Measurements from ENCODE around the gene TBC1D2. TPM values are rescaled to one million over a fixed set of nuclear protein-coding genes. Genes with fewer than 3 reads are reported as not detected.

The TBC1D2 gene
- total and polyA plus RNA-seq, 2 of the 13 experiments (the other 11 are each of a cell fraction or from before 2014, with no cell fraction given), result 2.0 to 2.8 TPM

DNA sequence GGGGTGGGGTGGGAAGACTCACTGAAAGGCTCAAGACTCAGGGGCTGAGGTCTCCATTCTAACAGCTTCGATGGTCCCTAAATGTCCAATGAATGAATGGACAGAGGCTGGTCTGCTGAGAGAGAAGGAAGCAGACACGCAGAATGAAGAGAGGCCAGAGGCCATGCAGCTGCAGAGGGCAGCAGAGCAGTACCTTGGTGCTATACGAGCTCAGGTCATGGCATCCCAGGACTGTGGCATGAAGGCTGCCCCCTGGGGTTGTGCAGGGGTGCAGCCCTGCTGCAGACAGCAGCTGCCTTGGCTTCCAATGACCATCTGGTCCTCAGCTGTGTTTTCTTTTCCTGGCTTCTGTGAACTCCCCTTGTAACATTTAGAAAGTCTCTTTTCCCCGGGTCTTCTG lies 47.8 kb downstream of the TBC1D2 start:
- no peak for TF ChIP-seq MAZ (IDR thresholded peaks at IDR 0.05; ENCODE audit: borderline replicate concordance, low read depth, low read length)
- TF ChIP-seq MAZ (CRISPR knock-in tag; IDR thresholded peaks at IDR 0.05; ENCODE audit: low read depth), result no peak
- peak; percentile 55 for TF ChIP-seq STAG1 (CRISPR knock-in tag; IDR thresholded peaks at IDR 0.05)
- TF ChIP-seq, protein P1, sequence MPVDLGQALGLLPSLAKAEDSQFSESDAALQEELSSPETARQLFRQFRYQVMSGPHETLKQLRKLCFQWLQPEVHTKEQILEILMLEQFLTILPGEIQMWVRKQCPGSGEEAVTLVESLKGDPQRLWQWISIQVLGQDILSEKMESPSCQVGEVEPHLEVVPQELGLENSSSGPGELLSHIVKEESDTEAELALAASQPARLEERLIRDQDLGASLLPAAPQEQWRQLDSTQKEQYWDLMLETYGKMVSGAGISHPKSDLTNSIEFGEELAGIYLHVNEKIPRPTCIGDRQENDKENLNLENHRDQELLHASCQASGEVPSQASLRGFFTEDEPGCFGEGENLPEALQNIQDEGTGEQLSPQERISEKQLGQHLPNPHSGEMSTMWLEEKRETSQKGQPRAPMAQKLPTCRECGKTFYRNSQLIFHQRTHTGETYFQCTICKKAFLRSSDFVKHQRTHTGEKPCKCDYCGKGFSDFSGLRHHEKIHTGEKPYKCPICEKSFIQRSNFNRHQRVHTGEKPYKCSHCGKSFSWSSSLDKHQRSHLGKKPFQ (CRISPR knock-in tag; IDR thresholded peaks at IDR 0.05; ENCODE audit: insufficient replicate concordance), result no peak
- no peak for TF ChIP-seq MATR3 (CRISPR knock-in tag; IDR thresholded peaks at IDR 0.05)
- TF ChIP-seq, protein P2, sequence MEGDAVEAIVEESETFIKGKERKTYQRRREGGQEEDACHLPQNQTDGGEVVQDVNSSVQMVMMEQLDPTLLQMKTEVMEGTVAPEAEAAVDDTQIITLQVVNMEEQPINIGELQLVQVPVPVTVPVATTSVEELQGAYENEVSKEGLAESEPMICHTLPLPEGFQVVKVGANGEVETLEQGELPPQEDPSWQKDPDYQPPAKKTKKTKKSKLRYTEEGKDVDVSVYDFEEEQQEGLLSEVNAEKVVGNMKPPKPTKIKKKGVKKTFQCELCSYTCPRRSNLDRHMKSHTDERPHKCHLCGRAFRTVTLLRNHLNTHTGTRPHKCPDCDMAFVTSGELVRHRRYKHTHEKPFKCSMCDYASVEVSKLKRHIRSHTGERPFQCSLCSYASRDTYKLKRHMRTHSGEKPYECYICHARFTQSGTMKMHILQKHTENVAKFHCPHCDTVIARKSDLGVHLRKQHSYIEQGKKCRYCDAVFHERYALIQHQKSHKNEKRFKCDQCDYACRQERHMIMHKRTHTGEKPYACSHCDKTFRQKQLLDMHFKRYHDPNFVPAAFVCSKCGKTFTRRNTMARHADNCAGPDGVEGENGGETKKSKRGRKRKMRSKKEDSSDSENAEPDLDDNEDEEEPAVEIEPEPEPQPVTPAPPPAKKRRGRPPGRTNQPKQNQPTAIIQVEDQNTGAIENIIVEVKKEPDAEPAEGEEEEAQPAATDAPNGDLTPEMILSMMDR (CRISPR knock-in tag; IDR thresholded peaks at IDR 0.05), result peak; percentile 48
- Histone ChIP-seq H3K27ac (ENCODE audit: extremely low read length, insufficient read depth, low read length) (no peak overlapping the region), H3K4me3 (replicated peaks in 1 of 3; ENCODE audit: insufficient read depth in 1 of 3, low read depth in 2 of 3, low read length in 3 of 3) (no peak overlapping the region), H4K20me1 (ENCODE audit: insufficient read depth, low read length) (no peaks in the 10 kb centered on the region), H2AFZ (ENCODE audit: low read length) (no peak overlapping the region), H3K9ac (ENCODE audit: insufficient read depth, low read depth, low read length) (no peak overlapping the region), H3K4me2 (ENCODE audit: low read depth, low read length) (no peak overlapping the region), H3K9me3 (ENCODE audit: low read length) (no peaks in the 10 kb centered on the region), H3K27me3 (ENCODE audit: control insufficient read depth in 1 of 2, insufficient read depth in 2 of 2, low read length in 2 of 2) (no peaks in the 10 kb centered on the region), H3K36me3 (replicated peaks in 1 of 2; ENCODE audit: control insufficient read depth in 1 of 2, insufficient read depth in 2 of 2, low read length in 2 of 2) (no peaks in the 10 kb centered on the region), H3K4me1 (ENCODE audit: insufficient read depth, low read length) (peaks cover 32% of the 10 kb centered on the region), H3K79me2 (ENCODE audit: insufficient read depth, low read length) (no peaks in the 10 kb centered on the region)
- POLR2A ChIA-PET, result interaction anchor here (1.3 to 1.5 kb wide), 2 partner anchors 20 to 150 kb away, joined by 3 to 4 read pairs; no protein-coding TSS in a partner anchor
- ATAC-seq (peak; percentile 29; the same call in 2 of the 3 replicates), DNase-seq (ENCODE audit: low spot score) (no peak), FAIRE-seq (no peak)
- intact Hi-C loops (cut with micrococcal nuclease; ENCODE audit: unreplicated experiment), result loop anchor here (5.0 kb wide), 1 partner anchor 135 kb away; no protein-coding TSS in a partner anchor
- CTCF ChIA-PET (ENCODE audit: low intra/inter-chr PET ratio, low total read pairs), result interaction anchor here (0.6 kb wide), 1 partner anchor 57 kb away, joined by 3 read pairs; no protein-coding TSS in a partner anchor
- no TSS peak for BruUV-seq (replicated peaks)
- in situ Hi-C loops (cut with HindIII; ENCODE audit: extremely low pct_ligation_motif_present, low pct_unique_long_range_greater_than_20kb), result loop anchor here (5.0 kb wide), 1 partner anchor 55 kb away; no protein-coding TSS in a partner anchor
- WGBS (ENCODE audit: low lambda C conversion rate), result 96% methylated on average over 3 of the region's 4 CpGs

All from HepG2 (cell line).